ENCODE results near the gene HSPA12B.

DNA sequence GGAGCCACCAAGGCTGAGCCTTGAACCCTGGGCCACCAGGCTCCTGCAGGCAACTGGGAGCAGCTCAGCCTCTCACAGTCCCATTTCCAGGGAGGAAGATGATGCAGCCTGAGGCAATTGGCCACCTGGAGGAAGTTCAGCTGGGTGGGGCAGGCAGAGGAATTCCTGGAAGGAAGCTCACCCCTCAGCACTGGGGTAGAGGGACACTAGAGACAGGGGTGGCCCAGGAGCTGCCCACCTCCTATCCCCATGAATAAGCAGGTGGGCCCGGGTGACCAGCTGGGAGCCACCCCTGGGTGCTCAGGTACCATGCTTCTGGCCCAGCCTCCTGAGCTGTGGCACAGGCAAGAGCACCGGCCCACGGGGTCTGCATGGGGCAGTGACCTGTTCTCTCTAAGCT lies 3.6 kb upstream of the HSPA12B start:
- TF ChIP-seq, protein P1, sequence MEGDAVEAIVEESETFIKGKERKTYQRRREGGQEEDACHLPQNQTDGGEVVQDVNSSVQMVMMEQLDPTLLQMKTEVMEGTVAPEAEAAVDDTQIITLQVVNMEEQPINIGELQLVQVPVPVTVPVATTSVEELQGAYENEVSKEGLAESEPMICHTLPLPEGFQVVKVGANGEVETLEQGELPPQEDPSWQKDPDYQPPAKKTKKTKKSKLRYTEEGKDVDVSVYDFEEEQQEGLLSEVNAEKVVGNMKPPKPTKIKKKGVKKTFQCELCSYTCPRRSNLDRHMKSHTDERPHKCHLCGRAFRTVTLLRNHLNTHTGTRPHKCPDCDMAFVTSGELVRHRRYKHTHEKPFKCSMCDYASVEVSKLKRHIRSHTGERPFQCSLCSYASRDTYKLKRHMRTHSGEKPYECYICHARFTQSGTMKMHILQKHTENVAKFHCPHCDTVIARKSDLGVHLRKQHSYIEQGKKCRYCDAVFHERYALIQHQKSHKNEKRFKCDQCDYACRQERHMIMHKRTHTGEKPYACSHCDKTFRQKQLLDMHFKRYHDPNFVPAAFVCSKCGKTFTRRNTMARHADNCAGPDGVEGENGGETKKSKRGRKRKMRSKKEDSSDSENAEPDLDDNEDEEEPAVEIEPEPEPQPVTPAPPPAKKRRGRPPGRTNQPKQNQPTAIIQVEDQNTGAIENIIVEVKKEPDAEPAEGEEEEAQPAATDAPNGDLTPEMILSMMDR (IDR thresholded peaks at IDR 0.05), result no peak
- no peak for TF ChIP-seq NFYB (CRISPR knock-in tag; conservative IDR thresholded peaks at IDR 0.05; ENCODE audit: low read depth)
- TF ChIP-seq, protein P2, sequence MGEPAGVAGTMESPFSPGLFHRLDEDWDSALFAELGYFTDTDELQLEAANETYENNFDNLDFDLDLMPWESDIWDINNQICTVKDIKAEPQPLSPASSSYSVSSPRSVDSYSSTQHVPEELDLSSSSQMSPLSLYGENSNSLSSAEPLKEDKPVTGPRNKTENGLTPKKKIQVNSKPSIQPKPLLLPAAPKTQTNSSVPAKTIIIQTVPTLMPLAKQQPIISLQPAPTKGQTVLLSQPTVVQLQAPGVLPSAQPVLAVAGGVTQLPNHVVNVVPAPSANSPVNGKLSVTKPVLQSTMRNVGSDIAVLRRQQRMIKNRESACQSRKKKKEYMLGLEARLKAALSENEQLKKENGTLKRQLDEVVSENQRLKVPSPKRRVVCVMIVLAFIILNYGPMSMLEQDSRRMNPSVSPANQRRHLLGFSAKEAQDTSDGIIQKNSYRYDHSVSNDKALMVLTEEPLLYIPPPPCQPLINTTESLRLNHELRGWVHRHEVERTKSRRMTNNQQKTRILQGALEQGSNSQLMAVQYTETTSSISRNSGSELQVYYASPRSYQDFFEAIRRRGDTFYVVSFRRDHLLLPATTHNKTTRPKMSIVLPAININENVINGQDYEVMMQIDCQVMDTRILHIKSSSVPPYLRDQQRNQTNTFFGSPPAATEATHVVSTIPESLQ (CRISPR knock-in tag; IDR thresholded peaks at IDR 0.05), result no peak
- no peak for TF ChIP-seq CBFB (CRISPR knock-in tag; IDR thresholded peaks at IDR 0.05; ENCODE audit: low read depth)
- TF ChIP-seq TCF7 (CRISPR knock-in tag; IDR thresholded peaks at IDR 0.05; ENCODE audit: low read depth), result no peak
- no peak for TF ChIP-seq ZBTB21 (CRISPR knock-in tag; IDR thresholded peaks at IDR 0.05; ENCODE audit: borderline replicate concordance)
- no peak for TF ChIP-seq CREB1 (CRISPR knock-in tag; IDR thresholded peaks at IDR 0.05)
